M059J (cell line): ENCODE measurements around the gene TNS1. TPM values are rescaled to one million over a fixed set of nuclear protein-coding genes. Genes with fewer than 3 reads are reported as not detected.

Experiments used
- DNase-seq: peaks from one replicate; pipeline ENCODE4 v3.0.0-alpha.2; 2012; ENCODE audit warnings: low read depth
- total RNA-seq: library from RNA; depleted of rRNA; stranded (reverse); fragments of >200 nt; shearing (Covaris generic); gene quantifications from 2 replicates; pipeline ENCODE4 v1.2.3, GENCODE V29; 2014

Gene TNS1
- total RNA-seq, 1 experiment from 2014 or later: 2.6 TPM

DNA sequence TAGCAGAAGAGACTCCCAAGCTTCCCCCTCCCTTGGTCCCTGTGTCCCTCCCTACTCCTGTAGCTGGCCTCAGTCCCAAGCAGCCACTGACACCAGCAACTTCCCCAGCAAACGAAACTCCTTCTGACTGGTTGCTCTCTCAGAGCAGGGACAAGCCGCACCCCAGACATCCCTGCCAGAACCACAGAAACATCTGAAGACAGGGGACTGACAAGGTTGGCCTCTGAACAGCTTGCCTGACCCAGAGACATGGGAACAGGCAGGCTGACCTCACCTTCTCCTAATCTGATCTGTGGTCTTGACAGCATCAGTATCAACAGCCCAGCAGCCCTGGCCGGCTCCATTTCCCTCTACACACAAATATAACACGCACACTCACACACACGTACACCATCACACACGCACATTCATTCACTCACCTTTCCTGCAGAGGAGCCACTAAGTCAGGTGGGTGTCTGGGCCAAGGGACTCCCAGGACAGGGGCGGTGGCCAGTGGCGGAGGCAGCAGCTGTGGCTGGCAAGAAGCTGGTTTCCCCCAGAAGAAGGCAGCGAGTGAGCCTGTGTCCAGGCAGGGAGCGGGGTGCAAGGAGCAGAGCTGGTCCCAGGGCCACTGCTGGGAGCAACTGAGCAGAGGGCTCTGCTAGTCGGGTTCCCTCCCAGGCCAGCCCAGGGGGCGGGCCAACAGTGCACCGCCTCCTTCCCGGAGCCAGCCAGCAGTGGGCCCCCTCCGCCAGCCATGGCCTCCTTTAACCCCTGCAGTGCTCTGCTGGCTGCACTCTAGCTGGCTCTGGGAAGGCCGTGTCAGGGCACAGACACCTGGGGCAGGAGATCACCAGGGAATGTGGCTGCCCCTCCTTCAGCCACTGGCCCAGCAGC, 59.1 kb downstream of the TNS1 start:
- peak; percentile 38 for DNase-seq

DNA sequence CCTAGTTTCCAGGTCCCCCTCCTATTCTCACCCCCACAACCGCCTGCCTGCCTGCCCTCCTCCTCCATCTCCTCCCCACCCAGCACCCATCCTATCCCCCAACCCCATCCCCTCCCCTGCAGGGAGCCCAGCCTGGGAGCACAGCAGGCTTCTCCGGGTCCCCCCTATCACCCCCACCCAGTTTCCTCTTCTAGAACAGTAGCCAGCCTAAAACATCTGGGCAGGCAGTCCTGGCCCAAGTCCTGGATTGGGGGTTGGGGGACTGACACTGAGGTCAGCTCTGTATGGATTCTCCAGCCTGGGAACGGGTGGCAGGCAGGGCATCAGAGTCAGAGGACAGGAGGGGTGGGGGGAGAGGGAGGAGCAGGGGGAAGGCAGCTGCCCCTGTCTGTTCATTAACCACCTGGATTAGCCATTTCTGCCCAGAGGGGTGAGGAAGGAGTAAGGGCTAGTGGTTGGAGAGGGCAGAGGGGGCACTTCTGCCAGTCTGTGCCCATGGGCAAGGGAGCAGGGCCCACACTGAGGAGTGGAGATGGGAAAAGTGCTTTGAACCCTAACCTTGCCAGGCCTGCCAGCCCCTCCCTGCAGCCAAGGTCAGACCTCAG, 60.0 kb downstream of the TNS1 start:
- no peak for DNase-seq

- no peak for DNase-seq
Observed at GRCh38 chr2:217941886-217942728, 60.7 kb downstream of the TNS1 start.

GRCh38 chr2:217941339-217941738, 61.5 kb downstream of the TNS1 start:
- DNase-seq: no peak

- no peak for DNase-seq
Observed at GRCh38 chr2:217940261-217941220, 62.3 kb downstream of the TNS1 start.

- no peak for DNase-seq
Observed at GRCh38 chr2:217939629-217940245, 63.1 kb downstream of the TNS1 start.

GRCh38 chr2:217939220-217939619, 63.6 kb downstream of the TNS1 start:
- no peak for DNase-seq

GRCh38 chr2:217938036-217938435, 64.8 kb downstream of the TNS1 start:
- no peak for DNase-seq

DNA sequence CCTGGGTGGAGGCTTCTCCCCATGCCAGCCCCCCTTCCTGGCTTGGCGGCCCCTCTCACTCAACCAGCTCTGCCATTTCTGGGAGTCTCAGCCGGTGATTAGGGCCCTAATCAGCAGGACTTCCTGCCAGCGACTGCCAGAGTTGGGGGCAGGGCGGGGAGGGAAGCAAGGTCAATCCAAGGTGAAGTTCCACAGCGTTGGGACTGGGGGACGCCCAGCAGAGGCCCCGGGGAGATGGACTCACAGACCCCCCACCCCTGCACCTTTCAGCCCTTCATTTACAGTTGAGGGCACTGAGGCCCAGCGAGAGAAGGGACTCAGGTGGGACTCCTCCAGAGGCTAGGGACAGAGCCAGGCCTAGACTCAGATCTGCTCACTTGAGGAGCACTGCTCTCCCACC, 65.3 kb downstream of the TNS1 start:
- DNase-seq: no peak

- DNase-seq: no peak
Observed at GRCh38 chr2:217936952-217937351, 65.8 kb downstream of the TNS1 start.

DNA sequence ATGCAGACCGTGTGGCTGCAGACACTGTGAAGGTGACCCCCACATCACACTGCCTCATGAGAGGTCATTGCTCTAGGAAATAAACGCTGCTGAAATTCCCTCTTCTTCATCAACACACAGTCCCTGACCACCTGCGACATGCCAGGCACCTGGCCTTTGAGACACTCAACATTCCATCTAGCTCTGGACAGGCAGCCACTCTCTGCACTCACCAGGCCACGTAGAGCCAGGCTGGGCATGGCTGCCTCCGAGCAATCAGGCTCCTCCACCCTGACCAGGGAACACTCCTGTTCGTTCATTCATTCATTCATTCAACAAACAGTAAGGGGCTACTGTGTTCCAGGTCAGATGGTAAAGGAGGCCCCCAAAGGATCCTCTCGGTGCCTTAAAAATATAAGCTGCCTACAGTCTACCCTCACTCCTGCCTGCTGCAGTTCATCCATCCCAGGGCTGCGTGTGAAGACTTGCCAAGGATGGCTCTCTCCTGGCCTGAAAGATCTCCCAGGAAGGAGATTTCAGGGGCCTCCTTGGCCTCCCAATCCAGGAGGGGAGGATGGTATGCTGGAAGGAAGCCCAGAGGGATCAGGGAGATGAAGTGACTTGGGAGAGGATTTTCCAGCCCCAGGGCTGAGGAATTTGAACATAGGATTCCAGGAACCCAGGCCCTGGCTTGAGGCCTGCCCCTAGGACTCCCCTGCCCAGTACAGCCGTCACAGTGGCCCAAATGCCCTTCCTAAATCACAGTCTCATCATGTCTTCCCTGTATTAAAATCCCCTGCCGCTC, 66.7 kb downstream of the TNS1 start:
- DNase-seq: peak; percentile 24

GRCh38 chr2:217935235-217935879, 67.4 kb downstream of the TNS1 start:
- no peak for DNase-seq

DNA sequence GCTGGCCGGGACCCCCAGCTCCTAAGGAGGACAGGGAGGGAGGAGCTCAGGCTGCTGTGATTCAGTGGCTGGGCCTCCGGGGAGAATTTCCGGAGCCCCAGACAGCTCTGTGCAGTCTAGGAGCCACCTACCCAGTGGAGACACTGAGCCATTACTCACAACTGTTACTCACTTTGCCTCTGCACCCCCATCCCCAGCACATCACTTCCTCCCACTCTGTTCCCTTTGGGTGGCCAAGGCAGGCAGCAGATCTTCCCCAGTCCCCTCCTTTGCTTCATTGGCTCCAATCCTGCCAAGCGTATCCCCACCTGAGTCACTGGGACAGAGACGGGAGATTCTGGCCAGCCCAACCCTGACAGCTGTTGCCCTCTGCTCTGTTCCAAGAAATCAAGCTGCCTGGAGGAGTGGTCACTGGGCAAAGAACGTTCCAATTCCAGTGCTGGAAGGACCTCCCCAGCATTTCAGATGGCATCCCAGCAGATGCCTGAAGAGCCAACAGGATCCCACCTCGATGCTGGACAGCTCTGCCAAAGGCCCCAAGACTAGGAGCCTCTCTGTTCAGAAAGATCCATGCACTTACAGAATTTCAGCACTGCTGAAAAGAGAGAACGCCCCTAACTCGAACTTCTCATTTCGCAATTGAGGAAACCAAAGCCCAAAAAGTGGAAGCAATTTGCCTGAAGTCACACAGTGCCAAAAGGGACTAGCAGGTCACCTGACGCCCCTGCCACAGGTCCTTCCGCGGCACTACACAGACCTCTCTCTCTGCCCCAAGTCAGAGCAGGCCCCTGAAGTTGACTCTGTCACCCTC, 68.3 kb downstream of the TNS1 start:
- peak; percentile 88 for DNase-seq

GRCh38 chr2:217933617-217933993, 69.2 kb downstream of the TNS1 start:
- no peak for DNase-seq

DNA sequence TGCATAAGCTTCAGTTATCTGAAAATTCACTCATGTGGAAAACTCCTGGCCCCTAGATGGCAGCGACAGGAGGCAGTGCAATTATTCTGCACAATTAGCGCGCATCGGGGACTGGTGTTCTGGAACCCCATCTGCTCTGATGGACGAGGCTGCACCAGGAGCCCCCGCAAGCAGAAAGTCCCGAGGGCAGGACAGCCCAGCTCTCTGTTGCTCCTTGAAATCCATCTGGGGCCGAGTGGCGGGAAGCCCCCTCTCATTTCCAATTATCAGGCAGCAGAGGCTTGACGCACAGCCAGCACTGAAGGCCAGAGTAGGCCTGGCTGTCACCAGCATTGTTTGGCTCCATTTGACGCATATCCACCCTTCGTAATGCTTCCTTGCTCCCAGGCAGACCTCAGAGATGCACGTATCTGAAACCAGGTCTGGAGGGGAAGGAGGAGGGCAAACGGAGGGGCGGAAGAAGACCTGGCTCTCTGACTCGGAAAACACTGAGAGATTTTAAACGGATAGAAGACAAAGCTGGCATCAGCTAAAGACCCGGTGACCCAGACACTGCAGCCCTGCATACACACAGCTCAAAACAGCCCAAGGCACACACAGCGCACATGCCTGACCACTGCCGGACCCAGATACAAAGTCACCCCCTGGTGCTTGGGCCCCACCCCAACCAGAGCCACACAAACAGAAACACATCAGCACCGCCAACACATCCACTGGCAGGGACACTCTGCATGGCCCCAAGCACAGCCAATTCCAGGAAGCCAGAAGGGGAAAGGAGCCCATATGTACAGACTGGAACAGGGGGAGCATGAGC, 69.8 kb downstream of the TNS1 start:
- no peak for DNase-seq

DNA sequence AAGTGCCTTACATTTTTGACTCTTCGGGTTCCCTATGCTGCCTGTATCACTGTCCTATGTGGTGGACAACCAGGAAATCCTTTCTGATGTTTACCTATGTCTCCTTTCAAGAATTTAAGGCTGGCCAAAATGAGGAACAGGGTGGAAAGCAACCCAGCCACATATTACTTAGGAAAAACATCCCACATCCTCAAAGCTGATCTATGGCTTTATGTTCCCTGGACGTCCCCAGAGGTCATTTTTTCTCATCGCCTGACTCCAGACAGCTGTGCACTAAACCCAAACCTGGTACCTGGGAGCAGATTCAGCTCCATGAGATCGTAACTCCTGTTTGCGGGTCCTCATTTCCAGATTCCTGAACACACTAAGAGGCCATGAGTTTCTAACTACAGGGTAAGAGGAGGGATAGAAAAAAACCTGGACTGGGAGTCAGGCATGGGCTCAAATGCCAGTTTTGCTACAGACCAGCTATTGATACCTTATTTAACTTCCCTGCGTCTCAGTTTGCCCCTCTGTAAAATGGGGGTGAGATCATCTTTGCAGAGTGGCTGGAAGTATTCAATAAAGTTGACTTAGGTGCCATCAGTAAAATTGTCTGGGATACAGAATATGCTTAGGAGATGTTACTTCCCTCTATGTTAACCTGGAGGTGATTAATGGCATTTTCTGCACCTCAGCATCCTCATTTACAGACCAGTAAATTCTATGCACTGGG, 70.8 kb downstream of the TNS1 start:
- DNase-seq: no peak
